ENCODE data around the gene RGS16. TPM values are rescaled to one million over a fixed set of nuclear protein-coding genes. Genes with fewer than 3 reads are reported as not detected.

Gene RGS16
- total and polyA plus RNA-seq, 2 experiments from 2014 or later, result 0.11 to 0.41 TPM

- H3F3A ChIP-seq (ENCODE audit: insufficient read depth), result peaks cover 16% of the 10 kb centered on the region
- in situ Hi-C loops (cut with MboI), result loop anchor here (5.0 to 10.0 kb wide), 2 partner anchors 153 to 184 kb away; no protein-coding TSS in a partner anchor
- WGBS, 2 experiments (ENCODE audit: low coverage in 1 of 2, low lambda C conversion rate in 2 of 2, missing lambda C conversion rate in 2 of 2), result 77 to 84% methylated on average over 5 of the region's 5 CpGs
- H3K4me3 ChIP-seq, result no peak overlapping the region
- no peaks in the 10 kb centered on the region for H3K27me3 ChIP-seq (replicated peaks; ENCODE audit: insufficient read depth)
- no peak for DNase-seq
- H3K9me3 ChIP-seq (ENCODE audit: low read depth), result no peaks in the 10 kb centered on the region
- TF ChIP-seq EZH2 (IDR thresholded peaks at IDR 0.05; ENCODE audit: insufficient read depth, poor library complexity, severe bottlenecking) (no peak), EZH2phosphoT487 (IDR thresholded peaks at IDR 0.05; ENCODE audit: insufficient read depth, low read depth) (no peak)
- peaks cover 14% of the 10 kb centered on the region for H3K4me1 ChIP-seq (ENCODE audit: insufficient read depth)
- no peaks in the 10 kb centered on the region for H3K36me3 ChIP-seq (ENCODE audit: low read depth)
- H3K79me2 ChIP-seq (ENCODE audit: insufficient read depth), result no peaks in the 10 kb centered on the region
- H3K9ac ChIP-seq, result no peak overlapping the region
- no peak overlapping the region for H3K27ac ChIP-seq
- H4K20me1 ChIP-seq (ENCODE audit: insufficient read depth), result no peaks in the 10 kb centered on the region
- no peak overlapping the region for H3K4me2 ChIP-seq (ENCODE audit: unreplicated experiment)
- H3K9me2 ChIP-seq (ENCODE audit: insufficient read depth), result no peaks in the 10 kb centered on the region
- no peak overlapping the region for H2AFZ ChIP-seq
Measured at GRCh38 chr1:182598296-182598695, 5.9 kb downstream of the RGS16 start.

- peaks cover 11% of the 10 kb centered on the region for H3K4me1 ChIP-seq (ENCODE audit: insufficient read depth)
- in situ Hi-C loops (cut with MboI), result loop anchor here (5.0 to 10.0 kb wide), 2 partner anchors 152 to 185 kb away; no protein-coding TSS in a partner anchor
- no peaks in the 10 kb centered on the region for H3K9me2 ChIP-seq (ENCODE audit: insufficient read depth)
- no peak for DNase-seq
- H3K27ac ChIP-seq, result no peak overlapping the region
- H3K9ac ChIP-seq, result no peak overlapping the region
- H3K4me3 ChIP-seq, result no peak overlapping the region
- H4K20me1 ChIP-seq (ENCODE audit: insufficient read depth), result no peaks in the 10 kb centered on the region
- TF ChIP-seq EZH2 (IDR thresholded peaks at IDR 0.05; ENCODE audit: insufficient read depth, poor library complexity, severe bottlenecking), result no peak
- H3K9me3 ChIP-seq (ENCODE audit: low read depth), result no peaks in the 10 kb centered on the region
- 86 to 92% methylated on average over 6 of the region's 6 CpGs for WGBS, 2 experiments (ENCODE audit: low coverage in 1 of 2, low lambda C conversion rate in 2 of 2, missing lambda C conversion rate in 2 of 2)
- H3K36me3 ChIP-seq (ENCODE audit: low read depth), result no peaks in the 10 kb centered on the region
- no peak overlapping the region for H2AFZ ChIP-seq
- H3K4me2 ChIP-seq (ENCODE audit: unreplicated experiment), result no peak overlapping the region
- H3K79me2 ChIP-seq (ENCODE audit: insufficient read depth), result no peaks in the 10 kb centered on the region
- H3K27me3 ChIP-seq (replicated peaks; ENCODE audit: insufficient read depth), result no peaks in the 10 kb centered on the region
- peaks cover 17% of the 10 kb centered on the region for H3F3A ChIP-seq (ENCODE audit: insufficient read depth)
Measured at GRCh38 chr1:182596934-182597333, 7.3 kb downstream of the RGS16 start.

DNA sequence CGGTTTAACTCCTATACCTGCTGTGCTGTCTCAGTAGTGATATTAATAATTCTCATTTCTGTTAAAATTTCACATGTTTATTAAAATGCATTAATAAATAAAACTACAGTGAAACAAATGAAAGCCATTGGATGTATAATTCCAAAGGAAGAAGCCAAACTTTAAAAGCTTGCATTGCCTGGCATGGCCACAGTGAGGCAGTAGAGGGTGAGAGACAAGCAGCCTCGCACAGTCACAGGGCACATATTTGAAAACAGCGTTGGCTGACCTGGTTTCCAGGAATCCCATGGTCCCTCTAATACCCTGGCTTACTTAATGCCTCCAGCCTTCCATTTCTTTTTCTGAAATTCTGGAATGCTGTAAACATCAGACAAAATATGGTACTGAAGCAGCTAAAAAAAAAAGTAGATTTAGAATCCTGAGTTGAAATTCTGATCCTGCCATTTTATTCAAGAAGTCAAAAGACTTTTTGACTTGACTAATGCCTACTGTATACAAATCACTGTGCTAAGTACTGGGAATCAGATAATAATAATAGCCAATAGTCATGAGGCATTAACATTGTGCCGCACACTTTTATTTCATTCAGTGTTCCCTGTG is 8.4 kb downstream of the RGS16 start:
- DNase-seq, result peak; percentile 78
- no peak overlapping the region for H3K27ac ChIP-seq

GRCh38 chr1:182589931-182590330 is 14.3 kb downstream of the RGS16 start:
- in situ Hi-C loops (cut with MboI), result loop anchor here (10.0 kb wide), 1 partner anchor 145 kb away; no protein-coding TSS in a partner anchor
- 81 to 85% methylated on average over 5 of the region's 5 CpGs for WGBS, 2 experiments (ENCODE audit: low coverage in 1 of 2, low lambda C conversion rate in 2 of 2, missing lambda C conversion rate in 2 of 2)
- H3K79me2 ChIP-seq (ENCODE audit: insufficient read depth), result no peaks in the 10 kb centered on the region

More for the DNA sequence above, 8.4 kb downstream of the RGS16 start:
- WGBS, 2 experiments (ENCODE audit: low coverage in 1 of 2, low lambda C conversion rate in 2 of 2, missing lambda C conversion rate in 2 of 2), result 62 to 68% methylated on average over 4 of the region's 4 CpGs
- H3K79me2 ChIP-seq (ENCODE audit: insufficient read depth), result no peaks in the 10 kb centered on the region
- no peaks in the 10 kb centered on the region for H4K20me1 ChIP-seq (ENCODE audit: insufficient read depth)
- no peak overlapping the region for H3K4me2 ChIP-seq (ENCODE audit: unreplicated experiment)
- H3K36me3 ChIP-seq (ENCODE audit: low read depth), result no peaks in the 10 kb centered on the region
- TF ChIP-seq EZH2 (IDR thresholded peaks at IDR 0.05; ENCODE audit: insufficient read depth, poor library complexity, severe bottlenecking), result no peak
- TF ChIP-seq EZH2phosphoT487 (IDR thresholded peaks at IDR 0.05; ENCODE audit: insufficient read depth, low read depth), result no peak
- H3F3A ChIP-seq (ENCODE audit: insufficient read depth), result peaks cover 17% of the 10 kb centered on the region
- peaks cover 11% of the 10 kb centered on the region for H3K4me1 ChIP-seq (ENCODE audit: insufficient read depth)
- no peak overlapping the region for H3K4me3 ChIP-seq
- H3K9me2 ChIP-seq (ENCODE audit: insufficient read depth), result no peaks in the 10 kb centered on the region
- H3K9me3 ChIP-seq (ENCODE audit: low read depth), result no peaks in the 10 kb centered on the region
- H3K27me3 ChIP-seq (replicated peaks; ENCODE audit: insufficient read depth), result no peaks in the 10 kb centered on the region
- H2AFZ ChIP-seq, result no peak overlapping the region
- in situ Hi-C loops (cut with MboI), result loop anchor here (5.0 to 10.0 kb wide), 2 partner anchors 151 to 187 kb away; no protein-coding TSS in a partner anchor
- no peak overlapping the region for H3K9ac ChIP-seq

More at GRCh38 chr1:182589931-182590330, 14.3 kb downstream of the RGS16 start:
- no peak for TF ChIP-seq EZH2 (IDR thresholded peaks at IDR 0.05; ENCODE audit: insufficient read depth, poor library complexity, severe bottlenecking)
- Histone ChIP-seq H3K4me2 (ENCODE audit: unreplicated experiment) (no peak overlapping the region), H3K27me3 (replicated peaks; ENCODE audit: insufficient read depth) (no peaks in the 10 kb centered on the region), H3K27ac (no peak overlapping the region), H3K4me3 (no peak overlapping the region), H3K4me1 (ENCODE audit: insufficient read depth) (peaks cover 13% of the 10 kb centered on the region), H2AFZ (no peak overlapping the region), H3K36me3 (ENCODE audit: low read depth) (no peaks in the 10 kb centered on the region), H4K20me1 (ENCODE audit: insufficient read depth) (no peaks in the 10 kb centered on the region), H3K9me2 (ENCODE audit: insufficient read depth) (no peaks in the 10 kb centered on the region), H3F3A (ENCODE audit: insufficient read depth) (peaks cover 16% of the 10 kb centered on the region), H3K9me3 (ENCODE audit: low read depth) (no peaks in the 10 kb centered on the region), H3K9ac (no peak overlapping the region)
- no peak for DNase-seq
